22Rv1 (cell line): Measurements from ENCODE around the gene RIMS3.

Experiments
- CTCF ChIP-seq: fragments of 450-650 bp; IDR thresholded peaks from 2 replicates; pipeline ENCODE4 v1.5.1; 2017; ENCODE audit warnings: mild to moderate bottlenecking
- ZFX ChIP-seq: fragments of 450-650 bp; IDR thresholded peaks from 2 replicates; pipeline ENCODE4 v1.6.1; 2017; ENCODE audit warnings: antibody characterized with exemption, borderline replicate concordance

GRCh38 chr1:40650075-40650474 lies 15.4 kb downstream of the RIMS3 start:
- peak; percentile 49 for TF ChIP-seq CTCF
- TF ChIP-seq ZFX: no peak
